OCI-LY3 (cell line): ENCODE measurements around the gene NRXN3.
"Not testable (repeated sequence)": the region's sequence is repeated elsewhere in the genome, so short reads cannot be mapped to it uniquely, and the experiment has no call there.

Experiments
- EZH2phosphoT487 ChIP-seq: fragments of 200-600 bp; shearing (Covaris generic); IDR thresholded peaks from 2 replicates; pipeline ENCODE4 v1.6.1; 2018; ENCODE audit warnings: antibody characterized with exemption, mixed run types, low read depth
- TF ChIP-seq, protein P1 (sequence below): fragments of 200-600, 300-600 bp; sonication (generic); IDR thresholded peaks from 2 replicates; pipeline ENCODE4 v1.5.1; 2014; ENCODE audit warnings: antibody characterized with exemption, low read length, low read depth

DNA sequence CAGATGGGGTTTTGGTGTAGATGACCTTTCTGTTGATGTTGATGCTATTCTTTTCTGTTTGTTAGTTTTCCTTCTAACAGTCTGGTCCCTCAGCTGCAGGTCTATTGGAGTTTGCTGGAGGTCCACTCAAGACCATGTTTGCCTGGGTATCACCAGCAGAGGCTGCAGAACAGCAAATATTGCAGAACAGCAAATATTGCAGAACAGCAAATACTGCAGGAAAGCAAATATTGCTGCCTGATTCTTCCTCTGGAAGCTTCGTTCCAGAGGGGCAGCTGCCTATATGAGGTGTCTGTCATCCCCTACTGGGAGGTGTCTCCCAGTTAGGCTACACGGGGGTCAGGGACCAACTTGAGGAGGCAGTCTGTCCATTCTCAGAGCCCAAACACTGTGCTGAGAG, 371.6 kb downstream of the NRXN3 start:
- TF ChIP-seq, protein P1, sequence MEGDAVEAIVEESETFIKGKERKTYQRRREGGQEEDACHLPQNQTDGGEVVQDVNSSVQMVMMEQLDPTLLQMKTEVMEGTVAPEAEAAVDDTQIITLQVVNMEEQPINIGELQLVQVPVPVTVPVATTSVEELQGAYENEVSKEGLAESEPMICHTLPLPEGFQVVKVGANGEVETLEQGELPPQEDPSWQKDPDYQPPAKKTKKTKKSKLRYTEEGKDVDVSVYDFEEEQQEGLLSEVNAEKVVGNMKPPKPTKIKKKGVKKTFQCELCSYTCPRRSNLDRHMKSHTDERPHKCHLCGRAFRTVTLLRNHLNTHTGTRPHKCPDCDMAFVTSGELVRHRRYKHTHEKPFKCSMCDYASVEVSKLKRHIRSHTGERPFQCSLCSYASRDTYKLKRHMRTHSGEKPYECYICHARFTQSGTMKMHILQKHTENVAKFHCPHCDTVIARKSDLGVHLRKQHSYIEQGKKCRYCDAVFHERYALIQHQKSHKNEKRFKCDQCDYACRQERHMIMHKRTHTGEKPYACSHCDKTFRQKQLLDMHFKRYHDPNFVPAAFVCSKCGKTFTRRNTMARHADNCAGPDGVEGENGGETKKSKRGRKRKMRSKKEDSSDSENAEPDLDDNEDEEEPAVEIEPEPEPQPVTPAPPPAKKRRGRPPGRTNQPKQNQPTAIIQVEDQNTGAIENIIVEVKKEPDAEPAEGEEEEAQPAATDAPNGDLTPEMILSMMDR: not testable (repeated sequence)
- TF ChIP-seq EZH2phosphoT487: not testable (repeated sequence)
